Large intestine (tissue), 3 donors: Measurements from ENCODE around the gene CGB3. TPM values are rescaled to one million over a fixed set of nuclear protein-coding genes. Genes with fewer than 3 reads are reported as not detected.
"Not testable (repeated sequence)": the region's sequence is repeated elsewhere in the genome, so short reads cannot be mapped to it uniquely, and the experiment has no call there.

Experiments
- DNase-seq, 2 donors: peaks; one replicate each; pipeline versions ENCODE4 v3.0.0 to v3.0.0-alpha.2; 2013
- H3K27ac ChIP-seq: one replicate; pipeline ENCODE4 v1.5.1; 2013; ENCODE audit warnings: low read length
- H3K27me3 ChIP-seq: 2 replicates; pipeline ENCODE4 v1.6.1; 2013; ENCODE audit warnings: low read length; ENCODE audit not compliant: control insufficient read depth, insufficient read depth
- H3K36me3 ChIP-seq: 2 replicates; pipeline ENCODE4 v1.6.1; 2013; ENCODE audit warnings: low read length; ENCODE audit not compliant: control insufficient read depth, insufficient read depth
- H3K4me1 ChIP-seq: one replicate; pipeline ENCODE4 v1.6.1; 2013; ENCODE audit warnings: low read length; ENCODE audit not compliant: control insufficient read depth, insufficient read depth
- H3K4me3 ChIP-seq: one replicate; pipeline ENCODE4 v1.5.1; 2013; ENCODE audit warnings: low read length
- H3K9me3 ChIP-seq: one replicate; pipeline ENCODE4 v1.6.1; 2013; ENCODE audit warnings: mild to moderate bottlenecking, low read depth, low read length, moderate library complexity; ENCODE audit not compliant: control insufficient read depth
- WGBS: methylation state at CpG from one replicate; pipeline ENCODE4 v1.1.5; 2013; ENCODE audit warnings: low lambda C conversion rate; ENCODE audit not compliant: insufficient coverage; 5-methylcytosine and 5-hydroxymethylcytosine counted together
- polyA plus RNA-seq: library from polyadenylated mRNA; unstranded; fragments of 120-200 nt; gene quantifications from one replicate; pipeline ENCODE4 v1.2.1, GENCODE V29; 2013

CGB3 gene
- polyA plus RNA-seq, 1 donor: not detected

- no CpG with 5 or more reads among the region's 6 CpGs for WGBS
Measured at GRCh38 chr19:49025088-49025487, 955 bp upstream of the CGB3 start.

GRCh38 chr19:49022116-49022515, 2.0 kb downstream of the CGB3 start:
- no CpG with 5 or more reads among the region's 9 CpGs for whole genome bisulfite sequencing
- Histone ChIP-seq H3K4me3 (no peak overlapping the region), H3K36me3 (no peaks in the 10 kb centered on the region), H3K9me3 (no peaks in the 10 kb centered on the region), H3K27me3 (peaks cover 44% of the 10 kb centered on the region), H3K4me1 (peaks cover 15% of the 10 kb centered on the region), H3K27ac (no peak overlapping the region)
- no peak for DNase-seq

More at GRCh38 chr19:49025088-49025487, 955 bp upstream of the CGB3 start:
- H3K36me3 ChIP-seq, H3K9me3 ChIP-seq, H3K4me1 ChIP-seq, DNase-seq, H3K27ac ChIP-seq, H3K4me3 ChIP-seq: not testable (repeated sequence)
- H3K27me3 ChIP-seq: peaks cover 24% of the 10 kb centered on the region

GRCh38 chr19:49020931-49021895, 2.9 kb downstream of the CGB3 start:
- Histone ChIP-seq H3K4me3 (no peak overlapping the region), H3K27me3 (peaks cover 44% of the 10 kb centered on the region), H3K4me1 (peaks cover 15% of the 10 kb centered on the region), H3K36me3 (peaks cover 1% of the 10 kb centered on the region), H3K9me3 (no peaks in the 10 kb centered on the region), H3K27ac (no peak overlapping the region)
- WGBS: 30% methylated on average over 5 of the region's 16 CpGs
- DNase-seq: no peak

GRCh38 chr19:49020342-49020741, 3.8 kb downstream of the CGB3 start:
- H3K27me3 ChIP-seq: peaks cover 44% of the 10 kb centered on the region
- WGBS: no CpG with 5 or more reads among the region's 11 CpGs
- no peak overlapping the region for H3K27ac ChIP-seq
- H3K4me3 ChIP-seq: no peak overlapping the region
- no peak for DNase-seq
- H3K9me3 ChIP-seq: no peaks in the 10 kb centered on the region
- H3K36me3 ChIP-seq: peaks cover 10% of the 10 kb centered on the region
- peaks cover 15% of the 10 kb centered on the region for H3K4me1 ChIP-seq

- peak in 1 of 2 donors; percentile 39 for DNase-seq
- H3K27ac ChIP-seq: no peak overlapping the region
- WGBS: no CpG with 5 or more reads among the region's 41 CpGs
- peaks cover 15% of the 10 kb centered on the region for H3K4me1 ChIP-seq
- peaks cover 19% of the 10 kb centered on the region for H3K36me3 ChIP-seq
- H3K4me3 ChIP-seq: peak overlapping the region; percentile 18
- H3K9me3 ChIP-seq: no peaks in the 10 kb centered on the region
- peaks cover 44% of the 10 kb centered on the region for H3K27me3 ChIP-seq
Measured at GRCh38 chr19:49019242-49019932, 4.7 kb downstream of the CGB3 start.

GRCh38 chr19:49018388-49019241, 5.5 kb downstream of the CGB3 start:
- Histone ChIP-seq H3K4me1 (peaks cover 15% of the 10 kb centered on the region), H3K27me3 (peaks cover 44% of the 10 kb centered on the region), H3K4me3 (peak overlapping the region; percentile 26), H3K36me3 (peaks cover 26% of the 10 kb centered on the region)
- peak in 1 of 2 donors; percentile 29 for DNase-seq
- WGBS: no CpG with 5 or more reads among the region's 50 CpGs
- H3K9me3 ChIP-seq, H3K27ac ChIP-seq: not testable (repeated sequence)

GRCh38 chr19:49017666-49018351, 6.3 kb downstream of the CGB3 start:
- peaks cover 44% of the 10 kb centered on the region for H3K27me3 ChIP-seq
- H3K4me3 ChIP-seq: peak overlapping the region; percentile 44
- H3K4me1 ChIP-seq: peaks cover 15% of the 10 kb centered on the region
- no peak overlapping the region for H3K27ac ChIP-seq
- WGBS: no CpG with 5 or more reads among the region's 62 CpGs
- H3K9me3 ChIP-seq: no peaks in the 10 kb centered on the region
- H3K36me3 ChIP-seq: peaks cover 30% of the 10 kb centered on the region
- DNase-seq: peak; percentile 42 to 77

- DNase-seq: no peak
- Histone ChIP-seq H3K27ac (no peak within 1 kb of the TSS), H3K9me3 (no peaks in the 10 kb centered on the region), H3K27me3 (peaks cover 41% of the 10 kb centered on the region), H3K4me3 (peak within 1 kb of the TSS; percentile 44), H3K36me3 (peaks cover 31% of the 10 kb centered on the region), H3K4me1 (peaks cover 15% of the 10 kb centered on the region)
- no CpG with 5 or more reads among the region's 17 CpGs for WGBS
Measured at GRCh38 chr19:49017041-49017665, 7.0 kb downstream of the CGB3 start, which contains the start of gene LHB. Gene LHB, minus strand, starts transcription at chr19:49017091. Its CDS starts 10 bp downstream, at chr19:49017081.

- no peak overlapping the region for H3K4me3 ChIP-seq
- H3K27me3 ChIP-seq: peaks cover 32% of the 10 kb centered on the region
- H3K27ac ChIP-seq: no peak overlapping the region
- WGBS: no CpG with 5 or more reads among the region's 29 CpGs
- H3K4me1 ChIP-seq: peaks cover 15% of the 10 kb centered on the region
- DNase-seq: no peak
- peaks cover 39% of the 10 kb centered on the region for H3K36me3 ChIP-seq
- no peaks in the 10 kb centered on the region for H3K9me3 ChIP-seq
Measured at GRCh38 chr19:49016067-49016839, 7.9 kb downstream of the CGB3 start.
